K562 (cell line): ENCODE results near the gene OR51G2. TPM values are rescaled to one million over a fixed set of nuclear protein-coding genes. Genes with fewer than 3 reads are reported as not detected.

Source experiments
- ATAC-seq: fragments of 200-7000 bp; cut with Tn5 transposase; 3 replicates; pipeline ENCODE4 v1.9.1; 2020; ENCODE audit warnings: moderate library complexity
- BruUV-seq: library from RNA; stranded (reverse); fragments of 400-500 nt; replicated peaks from 2 replicates; lab custom pipeline; 2021; lab: Mats Ljungman, UMichigan
- CTCF ChIA-PET: fragments of 300-600 bp; formaldehyde crosslinking; extraction: SDS; loops from one replicate; lab custom pipeline; 2021; ENCODE audit warnings: low intra/inter-chr PET ratio; lab: Yijun Ruan, JAX
- POLR2A ChIA-PET: fragments of 300-600, 350-650 bp; sonication (Branson Sonifier 250); formaldehyde crosslinking; extraction: SDS; loops from one replicate; lab custom pipeline; 2021; ENCODE audit warnings: antibody characterized with exemption, inconsistent platforms; lab: Yijun Ruan, JAX
- DNase-seq, 4 experiments: peaks; one replicate each; pipeline versions ENCODE4 v3.0.0 to v3.0.0-alpha.2; 2011 to 2018; ENCODE audit warnings: low spot score in 3 of 4, mixed read lengths in 3 of 4; ENCODE audit errors: extremely low read depth in 1 of 4
- FAIRE-seq: peaks from 2 replicates; lab custom pipeline; 2011; peaks lifted over from hg19 to GRCh38; lab: Jason Lieb, UNC
- H2AFZ ChIP-seq: 2 replicates; pipeline ENCODE4 v1.6.0; 2011; ENCODE audit warnings: low read depth, low read length, control low read depth, inconsistent platforms
- H3K27ac ChIP-seq: fragments of 200-600 bp; 3 replicates; pipeline ENCODE4 v1.8.0; 2011; ENCODE audit warnings: low read depth, mild to moderate bottlenecking, control low read depth, inconsistent platforms, low read length, moderate library complexity, mixed read lengths; ENCODE audit errors: extremely low read depth
- H3K27me3 ChIP-seq, 2 experiments: fragments of 300-600 bp in 1 of 2; 2 replicates in 1 of 2; 3 replicates in 1 of 2; pipeline versions ENCODE4 v1.6.0 to v1.8.0; 2011; ENCODE audit warnings: inconsistent platforms in 2 of 2, low read length in 2 of 2, mild to moderate bottlenecking in 1 of 2, mixed read lengths in 1 of 2, moderate library complexity in 1 of 2; ENCODE audit not compliant: control insufficient read depth in 2 of 2, insufficient read depth in 2 of 2
- H3K36me3 ChIP-seq: fragments of 300-600 bp; 3 replicates; pipeline ENCODE4 v1.8.0; 2011; ENCODE audit warnings: mild to moderate bottlenecking, low read length, inconsistent platforms; ENCODE audit not compliant: control insufficient read depth, insufficient read depth
- H3K4me1 ChIP-seq, 2 experiments: fragments of 200-600 bp in 1 of 2; replicated peaks in 1 of 2; 2 replicates in 1 of 2; 3 replicates in 1 of 2; pipeline versions ENCODE4 v1.5.1 to v1.8.0; 2011; ENCODE audit warnings: inconsistent platforms in 2 of 2, low read length in 2 of 2, mild to moderate bottlenecking in 1 of 2, mixed read lengths in 1 of 2, moderate library complexity in 1 of 2; ENCODE audit not compliant: control insufficient read depth in 2 of 2, insufficient read depth in 2 of 2
- H3K4me2 ChIP-seq: 2 replicates; pipeline ENCODE4 v1.6.1; 2011; ENCODE audit warnings: low read length, control low read depth, inconsistent platforms, mixed read lengths; ENCODE audit not compliant: insufficient read depth
- H3K4me3 ChIP-seq: fragments of 200-600 bp; sonication (generic), shearing (Covaris generic); 2 replicates; pipeline ENCODE4 v1.5.1; 2016; ENCODE audit warnings: control low read depth, inconsistent platforms
- H3K79me2 ChIP-seq: fragments of 200-600 bp; 3 replicates; pipeline ENCODE4 v1.8.0; 2011; ENCODE audit warnings: low read length, inconsistent platforms; ENCODE audit not compliant: control insufficient read depth, insufficient read depth
- H3K9ac ChIP-seq, 2 experiments: 2 replicates each; pipeline versions ENCODE4 v1.6.0 to v1.6.1; 2011; ENCODE audit warnings: low read depth in 2 of 2, low read length in 2 of 2, control low read depth in 1 of 2, inconsistent platforms in 1 of 2, mild to moderate bottlenecking in 1 of 2, mixed read lengths in 1 of 2; ENCODE audit not compliant: insufficient read depth in 1 of 2
- H3K9me1 ChIP-seq: one replicate; pipeline ENCODE4 v1.6.0; 2011; ENCODE audit warnings: inconsistent platforms, mild to moderate bottlenecking, low read length, moderate library complexity; ENCODE audit not compliant: control insufficient read depth, insufficient read depth
- H3K9me3 ChIP-seq: replicated peaks from 2 replicates; pipeline ENCODE4 v1.5.1; 2011; ENCODE audit warnings: low read depth, low read length, inconsistent platforms; ENCODE audit not compliant: control insufficient read depth, insufficient read depth
- H4K20me1 ChIP-seq: replicated peaks from 2 replicates; pipeline ENCODE4 v1.6.1; 2011; ENCODE audit warnings: low read length, inconsistent platforms, mixed read lengths; ENCODE audit not compliant: control insufficient read depth, insufficient read depth
- DIDO1 ChIP-seq: fragments of 450-650 bp; IDR thresholded peaks from 2 replicates; pipeline ENCODE4 v1.6.1; 2016; ENCODE audit warnings: low read depth, missing biosample characterization, missing genetic modification characterization
- EGR1 ChIP-seq: fragments of 450-650 bp; conservative IDR thresholded peaks from 2 replicates; pipeline ENCODE4 v1.6.1; 2017; ENCODE audit warnings: mild to moderate bottlenecking
- FOXO4 ChIP-seq: fragments of 450-650 bp; formaldehyde crosslinking; IDR thresholded peaks from 2 replicates; pipeline ENCODE4 v1.4.0; 2020; ENCODE audit warnings: mild to moderate bottlenecking, moderate library complexity
- KAT7 ChIP-seq: sonication (generic); formaldehyde crosslinking; IDR thresholded peaks from 2 replicates; pipeline ENCODE4 v1.8.0; 2022; ENCODE audit warnings: missing genetic modification reagents, mild to moderate bottlenecking, borderline replicate concordance
- POLR3G ChIP-seq: IDR thresholded peaks from 2 replicates; pipeline ENCODE4 v1.6.1; 2011; ENCODE audit not compliant: insufficient read length, insufficient replicate concordance; ENCODE audit errors: extremely low read depth
- RBBP5 ChIP-seq: fragments of 200-600 bp; sonication (generic); IDR thresholded peaks from 2 replicates; pipeline ENCODE4 v1.6.1; 2012; ENCODE audit warnings: borderline replicate concordance, mild to moderate bottlenecking, low read length, control low read depth, inconsistent platforms; ENCODE audit not compliant: insufficient read depth, poor library complexity, severe bottlenecking
- UBTF ChIP-seq, 2 experiments: IDR thresholded peaks; 2 replicates each; pipeline ENCODE4 v1.6.1; 2012; ENCODE audit warnings: improper control_type of control experiment in 2 of 2, low read depth in 2 of 2, low read length in 2 of 2, borderline replicate concordance in 1 of 2
- ZBTB17 ChIP-seq: fragments of 450-650 bp; formaldehyde crosslinking; IDR thresholded peaks from 2 replicates; pipeline ENCODE4 v1.4.0; 2020; ENCODE audit warnings: mild to moderate bottlenecking
- WGBS: fragments of 100-300 bp; shearing (Covaris generic); methylation state at CpG from one replicate; pipeline ENCODE4 v1.1.6; 2016; ENCODE audit warnings: low coverage, mixed read lengths; ENCODE audit not compliant: insufficient coverage; ENCODE audit errors: missing lambda C conversion rate; 5-methylcytosine and 5-hydroxymethylcytosine counted together
- in situ Hi-C: fragments of 300-500 bp; cut with MboI; formaldehyde crosslinking; loops from 4 replicates; pipeline ENCODE4 v1.15.0; 2018; ENCODE audit warnings: inconsistent platforms, mixed read lengths
- intact Hi-C: fragments of 100-400 bp; cut with micrococcal nuclease; formaldehyde crosslinking; loops from 2 replicates; pipeline ENCODE4 v1.14.2; 2022
- polyA plus RNA-seq, 8 experiments: library from polyadenylated mRNA; depleted of rRNA in 4 of 8; stranded (reverse) in 5 of 8; unstranded in 3 of 8; fragments of >200 nt; fragmentation: Nextera tagmentation in 2 of 8; fragmentation: Illumina TruSeq in 1 of 8; extraction: Ambion mirVana in 2 of 8; extraction: Trizol in 1 of 8; gene quantifications; 2 replicates each; pipeline versions ENCODE4 v1.2.1 to v1.2.3, GENCODE V29; 2011 to 2014; ENCODE audit warnings: inconsistent platforms in 1 of 8, missing spikeins in 1 of 8
- total RNA-seq, 7 experiments: library from RNA; depleted of rRNA in 6 of 7; stranded (reverse); fragments of >200 nt in 6 of 7; fragmentation: Illumina TruSeq in 2 of 7; extraction: Trizol in 2 of 7; gene quantifications; 2 replicates each; pipeline versions ENCODE4 v1.2.1 to v1.2.3, GENCODE V29; 2011 to 2021; ENCODE audit warnings: low replicate concordance in 1 of 7
- TF ChIP-seq, protein P1 (sequence below): fragments of 250-450 bp; sonication (Bioruptor Pico); IDR thresholded peaks from 2 replicates; pipeline ENCODE4 v1.8.0; 2022; ENCODE audit warnings: moderate library complexity, mild to moderate bottlenecking, inconsistent platforms
- TF ChIP-seq, protein P2 (sequence below): fragments of 200-800 bp; sonication (Bioruptor generic); IDR thresholded peaks from 2 replicates; pipeline ENCODE4 v1.6.1; 2017; ENCODE audit warnings: missing genetic modification characterization, missing compliant biosample characterization

The OR51G2 gene
- total and polyA plus RNA-seq, 9 of the 15 experiments (the other 6 are each of a cell fraction or from before 2014, with no cell fraction given), result not detected

GRCh38 chr11:4886186-4886585, 33.0 kb downstream of the OR51G2 start (continued):
- TF ChIP-seq, protein P1, sequence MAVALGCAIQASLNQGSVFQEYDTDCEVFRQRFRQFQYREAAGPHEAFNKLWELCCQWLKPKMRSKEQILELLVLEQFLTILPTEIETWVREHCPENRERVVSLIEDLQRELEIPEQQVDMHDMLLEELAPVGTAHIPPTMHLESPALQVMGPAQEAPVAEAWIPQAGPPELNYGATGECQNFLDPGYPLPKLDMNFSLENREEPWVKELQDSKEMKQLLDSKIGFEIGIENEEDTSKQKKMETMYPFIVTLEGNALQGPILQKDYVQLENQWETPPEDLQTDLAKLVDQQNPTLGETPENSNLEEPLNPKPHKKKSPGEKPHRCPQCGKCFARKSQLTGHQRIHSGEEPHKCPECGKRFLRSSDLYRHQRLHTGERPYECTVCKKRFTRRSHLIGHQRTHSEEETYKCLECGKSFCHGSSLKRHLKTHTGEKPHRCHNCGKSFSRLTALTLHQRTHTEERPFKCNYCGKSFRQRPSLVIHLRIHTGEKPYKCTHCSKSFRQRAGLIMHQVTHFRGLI (CRISPR knock-in tag), result no peak
- TF ChIP-seq DIDO1 (tag), result no peak
- TF ChIP-seq, protein P2, sequence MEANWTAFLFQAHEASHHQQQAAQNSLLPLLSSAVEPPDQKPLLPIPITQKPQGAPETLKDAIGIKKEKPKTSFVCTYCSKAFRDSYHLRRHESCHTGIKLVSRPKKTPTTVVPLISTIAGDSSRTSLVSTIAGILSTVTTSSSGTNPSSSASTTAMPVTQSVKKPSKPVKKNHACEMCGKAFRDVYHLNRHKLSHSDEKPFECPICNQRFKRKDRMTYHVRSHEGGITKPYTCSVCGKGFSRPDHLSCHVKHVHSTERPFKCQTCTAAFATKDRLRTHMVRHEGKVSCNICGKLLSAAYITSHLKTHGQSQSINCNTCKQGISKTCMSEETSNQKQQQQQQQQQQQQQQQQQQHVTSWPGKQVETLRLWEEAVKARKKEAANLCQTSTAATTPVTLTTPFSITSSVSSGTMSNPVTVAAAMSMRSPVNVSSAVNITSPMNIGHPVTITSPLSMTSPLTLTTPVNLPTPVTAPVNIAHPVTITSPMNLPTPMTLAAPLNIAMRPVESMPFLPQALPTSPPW (CRISPR knock-in tag), result no peak
- TF ChIP-seq, all 486 proteins: peak for 0

DNA sequence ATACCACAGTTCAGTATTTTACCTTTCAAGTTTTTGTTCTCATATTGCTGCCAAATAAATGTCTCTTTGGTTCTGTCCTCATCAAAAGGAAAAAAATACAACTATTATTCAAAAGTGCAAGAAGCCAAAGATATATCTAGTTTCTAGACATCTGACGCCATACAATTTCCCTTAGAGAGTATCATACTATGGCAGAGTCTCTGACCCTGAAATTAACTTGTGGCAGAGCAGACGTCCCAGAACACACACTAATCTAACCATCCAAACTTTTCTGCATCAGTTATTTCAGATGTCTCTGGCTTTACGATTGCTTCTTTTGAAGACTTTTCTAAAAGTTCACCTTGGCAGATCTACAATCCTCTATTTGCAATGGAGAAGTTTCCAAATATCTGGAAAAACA, 34.8 kb downstream of the OR51G2 start:
- Histone ChIP-seq H3K27ac (no peak overlapping the region), H3K4me1 (peaks cover 4 to 14% of the 10 kb centered on the region in 2 experiments; a peak in 3 of 5 replicates), H3K4me2 (no peak overlapping the region), H4K20me1 (no peaks in the 10 kb centered on the region), H3K79me2 (no peaks in the 10 kb centered on the region), H3K9me1 (no peaks in the 10 kb centered on the region), H3K4me3 (no peak overlapping the region), H3K9ac (no peak overlapping the region), H3K36me3 (no peaks in the 10 kb centered on the region), H2AFZ (no peak overlapping the region; the same call in 1 of the 2 replicates), H3K9me3 (no peaks in the 10 kb centered on the region), H3K27me3 (no peaks in the 10 kb centered on the region)
- intact Hi-C loops, result no loop called here
- no peak for DNase-seq
- WGBS, result 17% methylated on average over 3 of the region's 3 CpGs
- no peak for FAIRE-seq
- ChIA-PET CTCF (no interaction called here), POLR2A (no interaction called here)
- in situ Hi-C loops, result no loop called here
- no TSS peak for BruUV-seq
- ATAC-seq, result no peak
- no peak for TF ChIP-seq KAT7 (CRISPR knock-in tag)
- TF ChIP-seq ZBTB17 (CRISPR knock-in tag), result no peak
- no peak for TF ChIP-seq FOXO4 (CRISPR knock-in tag)
- no peak for TF ChIP-seq UBTF (IDR thresholded peaks at IDR 0.05; ENCODE audit: borderline replicate concordance in 1 of 2, low read depth in 2 of 2, low read length in 2 of 2)
- no peak for TF ChIP-seq POLR3G
- no peak for TF ChIP-seq EGR1
- TF ChIP-seq RBBP5, result no peak
